GM12892 (cell line): ENCODE data around the gene ANKRD24.
A peak's percentile ranks its signal among the peaks of the same experiment; 100 is the strongest.

Experiments
- DNase-seq: peaks from one replicate; pipeline ENCODE4 v3.0.0; 2011; ENCODE audit not compliant: insufficient read length
- FAIRE-seq: peaks from 2 replicates; lab custom pipeline; 2011; peaks lifted over from hg19 to GRCh38; lab: Jason Lieb, UNC
- POLR2A ChIP-seq: IDR thresholded peaks from 2 replicates; pipeline ENCODE4 v1.6.1; 2011; ENCODE audit warnings: low read depth, low read length, control low read depth
- POLR2AphosphoS5 ChIP-seq: IDR thresholded peaks from 2 replicates; pipeline ENCODE4 v1.6.1; 2011; ENCODE audit warnings: low read depth, low read length, control low read depth
- TAF1 ChIP-seq: IDR thresholded peaks from 2 replicates; pipeline ENCODE4 v1.6.1; 2011; ENCODE audit warnings: low read depth, mild to moderate bottlenecking, control low read depth, low read length, borderline replicate concordance

ANKRD24 gene

GRCh38 chr19:4194353-4194752 is 11.9 kb downstream of the ANKRD24 start:
- TF ChIP-seq POLR2A (no peak), TAF1 (no peak), POLR2AphosphoS5 (no peak)
- FAIRE-seq (no peak), DNase-seq (no peak)

- FAIRE-seq = no peak
- TF ChIP-seq TAF1 = no peak
- no peak for TF ChIP-seq POLR2A
- TF ChIP-seq POLR2AphosphoS5 = no peak
- DNase-seq = no peak
Observed at GRCh38 chr19:4196009-4196408, 13.5 kb downstream of the ANKRD24 start.

GRCh38 chr19:4196587-4197148 is 14.2 kb downstream of the ANKRD24 start:
- TF ChIP-seq POLR2AphosphoS5 (no peak), TAF1 (no peak), POLR2A (no peak)
- DNase-seq (no peak), FAIRE-seq (no peak)

DNA sequence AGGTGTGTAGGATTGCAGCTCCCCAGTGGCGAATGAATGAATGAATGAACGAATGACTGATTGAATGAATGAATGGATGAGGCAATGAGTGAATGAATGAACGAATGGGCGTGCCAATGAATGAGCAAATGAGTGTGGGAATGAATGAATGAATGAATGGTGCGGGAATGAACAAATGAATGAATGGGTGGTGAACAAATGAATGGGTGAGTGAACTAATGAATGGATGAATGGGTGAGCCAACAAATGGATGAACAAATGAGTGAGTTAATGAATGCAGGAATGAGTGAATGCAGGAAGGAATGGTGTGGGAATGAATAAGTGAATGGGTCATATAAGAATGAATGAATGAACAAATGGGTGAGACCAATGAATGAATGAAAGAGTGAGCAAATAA is 14.7 kb downstream of the ANKRD24 start:
- DNase-seq (no peak), FAIRE-seq (no peak)
- TF ChIP-seq TAF1 (no peak), POLR2A (no peak), POLR2AphosphoS5 (no peak)

DNA sequence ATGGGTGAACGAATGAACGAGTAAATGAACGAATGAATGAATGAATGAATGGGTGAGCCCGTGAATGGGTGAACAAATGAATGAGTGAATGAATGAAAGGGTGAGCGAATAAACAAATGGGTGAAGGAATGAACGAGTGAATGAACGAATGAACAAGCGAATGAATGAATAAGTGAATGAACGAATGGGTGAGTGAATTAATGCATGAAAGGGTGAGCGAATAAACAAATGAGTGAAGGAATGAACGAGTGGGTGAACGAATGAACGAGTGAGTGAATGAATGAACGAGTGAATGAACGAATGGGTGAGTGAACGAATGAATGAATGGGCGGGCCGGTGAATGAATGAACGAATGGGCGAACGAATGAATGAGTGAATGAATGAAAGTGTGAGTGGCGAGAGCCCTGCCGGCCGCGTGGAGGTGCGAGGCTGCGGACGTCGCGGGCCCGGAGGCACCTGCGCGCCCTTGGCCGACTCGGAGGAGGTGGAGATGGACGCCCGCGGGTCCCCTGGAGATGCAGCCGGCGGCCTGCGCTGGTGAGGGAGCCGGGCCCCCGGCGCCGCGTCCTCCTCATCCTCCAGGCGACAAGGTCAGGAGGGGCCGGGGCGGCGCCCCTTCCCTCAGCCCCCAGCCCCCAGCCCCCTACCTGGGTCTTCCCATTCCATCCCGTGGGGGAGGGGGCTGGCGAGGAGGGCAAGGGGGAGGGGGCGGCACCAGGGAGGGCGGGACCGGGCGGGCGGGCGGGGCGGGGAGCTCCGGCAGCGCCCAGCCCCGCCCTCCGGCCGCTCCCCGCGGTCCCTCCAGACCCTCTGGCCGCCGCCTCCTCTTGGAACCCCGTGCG is 15.4 kb downstream of the ANKRD24 start:
- no peak for TF ChIP-seq POLR2AphosphoS5
- TF ChIP-seq POLR2A = no peak
- TF ChIP-seq TAF1 = no peak
- peak; percentile 36 for FAIRE-seq

GRCh38 chr19:4198467-4199126 is 16.1 kb downstream of the ANKRD24 start:
- TF ChIP-seq TAF1 (no peak), POLR2AphosphoS5 (no peak), POLR2A (no peak)
- FAIRE-seq (no peak), DNase-seq (no peak)

More for the DNA sequence above, 15.4 kb downstream of the ANKRD24 start:
- no peak for DNase-seq

DNA sequence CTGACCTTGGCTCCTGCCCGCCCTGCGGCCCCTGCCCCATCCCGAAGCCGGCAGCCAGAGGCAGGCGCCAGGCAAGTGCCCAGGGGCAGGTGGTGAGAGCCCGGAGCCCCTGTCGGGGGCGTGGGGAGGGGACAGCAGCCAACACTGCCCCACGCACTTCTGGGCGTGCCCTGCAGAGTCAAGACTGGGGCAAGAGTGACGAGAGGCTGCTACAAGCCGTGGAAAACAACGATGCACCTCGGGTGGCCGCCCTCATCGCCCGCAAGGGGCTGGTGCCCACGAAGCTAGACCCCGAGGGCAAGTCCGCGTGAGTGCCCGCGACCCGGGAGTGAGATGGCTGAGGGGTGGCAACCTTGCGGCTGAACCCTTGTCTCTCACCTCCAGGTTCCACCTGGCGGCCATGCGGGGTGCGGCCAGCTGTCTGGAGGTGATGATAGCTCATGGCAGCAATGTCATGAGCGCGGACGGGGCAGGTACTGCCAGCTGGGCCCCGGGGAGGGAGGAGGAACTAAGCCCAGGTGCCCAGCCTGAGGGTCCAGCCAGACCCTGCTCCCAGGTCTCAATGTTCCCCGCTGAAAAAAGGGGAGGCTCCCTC is 17.3 kb downstream of the ANKRD24 start:
- DNase-seq = no peak
- no peak for FAIRE-seq
- no peak for TF ChIP-seq POLR2AphosphoS5
- TF ChIP-seq TAF1 = no peak
- TF ChIP-seq POLR2A = no peak

- TF ChIP-seq POLR2AphosphoS5 = no peak
- DNase-seq (no peak), FAIRE-seq (no peak)
Observed at GRCh38 chr19:4200940-4201542, 18.6 kb downstream of the ANKRD24 start.

GRCh38 chr19:4201798-4202197 is 19.3 kb downstream of the ANKRD24 start:
- no peak for TF ChIP-seq POLR2A
- no peak for TF ChIP-seq POLR2AphosphoS5
- no peak for TF ChIP-seq TAF1
- DNase-seq (no peak), FAIRE-seq (no peak)

DNA sequence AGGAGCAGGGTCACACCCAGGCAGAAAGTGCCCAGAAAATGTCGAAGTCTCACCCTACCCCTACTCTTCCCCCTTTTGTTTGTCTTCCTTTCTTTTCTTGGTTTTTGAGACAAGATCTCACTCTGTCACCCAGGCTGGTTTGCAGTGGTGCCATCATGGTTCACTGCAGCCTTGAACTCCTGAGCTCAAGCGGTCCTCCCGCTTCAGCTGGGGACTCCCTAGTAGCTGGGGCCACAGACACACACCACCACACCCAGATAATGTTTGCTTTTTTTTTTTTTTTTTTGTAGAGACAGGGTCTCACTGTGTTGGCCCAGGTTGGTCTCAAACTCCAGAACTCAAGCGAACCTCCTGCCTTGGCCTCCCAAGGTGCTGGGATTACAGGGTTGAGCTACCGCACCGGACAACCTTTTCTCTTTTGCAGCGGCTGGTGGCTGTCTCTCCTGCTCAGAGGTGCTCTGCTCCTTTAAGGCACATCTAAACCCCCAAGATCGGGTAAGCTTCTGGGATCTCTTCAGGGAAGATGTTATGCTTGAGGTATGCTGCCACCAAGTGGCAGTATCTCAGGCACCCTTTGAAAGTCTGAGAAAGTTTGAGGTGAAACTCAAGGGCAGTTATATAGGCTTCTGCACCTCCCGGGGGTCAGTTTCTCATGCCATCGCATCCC is 24.5 kb downstream of the ANKRD24 start:
- FAIRE-seq = no peak
- DNase-seq = no peak
- TF ChIP-seq POLR2A = no peak
- TF ChIP-seq POLR2AphosphoS5 = no peak
- no peak for TF ChIP-seq TAF1

DNA sequence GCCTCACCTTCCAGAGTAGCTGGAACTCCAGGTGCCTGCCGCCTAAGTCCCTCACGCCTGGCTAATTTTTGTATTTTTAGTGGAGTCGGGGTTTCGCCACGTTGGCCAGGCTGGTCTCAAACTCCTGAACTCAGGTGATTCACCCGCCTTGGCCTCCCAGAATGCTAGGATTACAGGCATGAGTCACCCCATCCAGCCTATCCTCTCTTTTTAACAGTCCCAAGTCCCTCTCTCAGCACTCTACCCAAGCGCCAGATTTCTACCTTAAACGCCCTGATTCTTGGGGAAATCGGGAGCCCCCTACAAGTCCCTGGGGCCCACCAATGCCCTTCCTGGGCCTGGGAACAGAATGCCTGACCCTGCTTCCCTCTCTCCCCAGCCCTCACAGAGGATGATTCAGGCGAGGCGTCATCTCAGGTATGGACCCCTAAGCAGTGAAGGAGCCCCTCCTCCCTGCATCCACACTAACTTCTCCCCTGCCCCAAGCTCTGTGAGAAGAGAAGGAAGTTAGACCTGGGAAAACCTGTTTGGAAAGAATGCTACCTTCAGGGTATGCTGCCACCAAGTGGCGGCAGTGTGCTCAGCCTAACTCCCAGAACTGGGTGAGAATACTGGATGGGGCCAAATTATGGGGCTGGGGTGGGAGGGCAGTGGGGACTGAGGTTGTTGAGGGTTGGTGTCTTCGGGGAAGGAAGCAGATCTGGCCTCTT is 26.1 kb downstream of the ANKRD24 start:
- DNase-seq (no peak), FAIRE-seq (no peak)
- TF ChIP-seq TAF1 (no peak), POLR2A (no peak)
